ENCODE data around the gene PWP1.

PWP1 gene

DNA sequence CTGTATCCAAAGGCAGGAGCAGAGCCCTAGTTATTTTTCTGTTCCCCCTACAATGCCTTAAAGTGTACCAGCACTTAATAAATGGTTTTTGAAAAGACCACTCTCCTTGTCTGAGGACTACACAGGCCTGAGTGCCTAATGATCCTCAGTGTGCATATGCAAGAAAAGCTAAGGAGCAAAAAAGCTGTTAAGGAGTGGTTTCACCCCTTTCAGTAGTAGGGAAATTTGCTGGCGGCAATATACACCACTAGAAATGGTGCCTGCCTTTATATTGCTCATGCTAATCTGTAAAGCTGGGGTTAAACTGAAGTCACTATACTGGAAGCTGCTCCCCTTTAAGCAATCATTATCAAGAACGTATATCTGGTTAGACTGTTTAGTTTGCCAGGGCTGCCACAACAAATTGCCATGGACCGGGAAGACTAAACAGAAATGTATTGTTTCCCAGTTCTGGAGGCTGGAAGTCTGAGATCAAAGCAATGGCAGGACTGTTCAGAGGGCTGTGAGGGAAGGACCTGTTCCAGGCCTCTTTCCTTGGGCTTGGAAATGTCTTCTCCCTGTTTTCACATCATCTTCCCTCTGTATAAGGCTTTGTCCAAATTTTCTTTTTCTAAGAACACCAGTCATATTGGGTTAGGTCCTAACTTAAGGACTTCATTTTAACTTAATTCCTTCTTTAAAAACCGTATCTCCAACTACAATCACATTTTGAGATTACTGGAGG, 45.2 kb downstream of the PWP1 start:
- Histone ChIP-seq H3K27me3 (replicated peaks; ENCODE audit: insufficient read depth, low read length) (no peaks in the 10 kb centered on the region), H4K20me1 (ENCODE audit: insufficient read depth, low read length) (no peaks in the 10 kb centered on the region), H2AFZ (ENCODE audit: low read length) (no peak overlapping the region), H3K79me2 (ENCODE audit: low read length) (no peaks in the 10 kb centered on the region), H3F3A (ENCODE audit: insufficient read depth, low read length) (no peaks in the 10 kb centered on the region), H3K4me2 (ENCODE audit: low read depth, low read length) (no peak overlapping the region), H3K9me3 (replicated peaks; ENCODE audit: insufficient read depth, low read length) (no peaks in the 10 kb centered on the region), H3K4me1 (ENCODE audit: low read length) (no peaks in the 10 kb centered on the region), H3K4me3 (ENCODE audit: low read length) (no peak overlapping the region), H3K36me3 (replicated peaks; ENCODE audit: insufficient read depth, low read length) (no peaks in the 10 kb centered on the region; the same call in 1 of the 2 replicates), H3K9ac (ENCODE audit: low read length) (no peak overlapping the region), H3K27ac (ENCODE audit: low read length) (no peak overlapping the region), H3K9me2 (replicated peaks; ENCODE audit: insufficient read depth, low read length) (no peaks in the 10 kb centered on the region)
- TF ChIP-seq EZH2phosphoT487 (IDR thresholded peaks at IDR 0.05; ENCODE audit: low read length) = no peak
- TF ChIP-seq, protein P1, sequence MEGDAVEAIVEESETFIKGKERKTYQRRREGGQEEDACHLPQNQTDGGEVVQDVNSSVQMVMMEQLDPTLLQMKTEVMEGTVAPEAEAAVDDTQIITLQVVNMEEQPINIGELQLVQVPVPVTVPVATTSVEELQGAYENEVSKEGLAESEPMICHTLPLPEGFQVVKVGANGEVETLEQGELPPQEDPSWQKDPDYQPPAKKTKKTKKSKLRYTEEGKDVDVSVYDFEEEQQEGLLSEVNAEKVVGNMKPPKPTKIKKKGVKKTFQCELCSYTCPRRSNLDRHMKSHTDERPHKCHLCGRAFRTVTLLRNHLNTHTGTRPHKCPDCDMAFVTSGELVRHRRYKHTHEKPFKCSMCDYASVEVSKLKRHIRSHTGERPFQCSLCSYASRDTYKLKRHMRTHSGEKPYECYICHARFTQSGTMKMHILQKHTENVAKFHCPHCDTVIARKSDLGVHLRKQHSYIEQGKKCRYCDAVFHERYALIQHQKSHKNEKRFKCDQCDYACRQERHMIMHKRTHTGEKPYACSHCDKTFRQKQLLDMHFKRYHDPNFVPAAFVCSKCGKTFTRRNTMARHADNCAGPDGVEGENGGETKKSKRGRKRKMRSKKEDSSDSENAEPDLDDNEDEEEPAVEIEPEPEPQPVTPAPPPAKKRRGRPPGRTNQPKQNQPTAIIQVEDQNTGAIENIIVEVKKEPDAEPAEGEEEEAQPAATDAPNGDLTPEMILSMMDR (IDR thresholded peaks at IDR 0.05; ENCODE audit: low read length) = no peak
- TF ChIP-seq EZH2 (optimal IDR thresholded peaks at IDR 0.05; ENCODE audit: low read depth, low read length) = no peak
- no peak for DNase-seq

DNA sequence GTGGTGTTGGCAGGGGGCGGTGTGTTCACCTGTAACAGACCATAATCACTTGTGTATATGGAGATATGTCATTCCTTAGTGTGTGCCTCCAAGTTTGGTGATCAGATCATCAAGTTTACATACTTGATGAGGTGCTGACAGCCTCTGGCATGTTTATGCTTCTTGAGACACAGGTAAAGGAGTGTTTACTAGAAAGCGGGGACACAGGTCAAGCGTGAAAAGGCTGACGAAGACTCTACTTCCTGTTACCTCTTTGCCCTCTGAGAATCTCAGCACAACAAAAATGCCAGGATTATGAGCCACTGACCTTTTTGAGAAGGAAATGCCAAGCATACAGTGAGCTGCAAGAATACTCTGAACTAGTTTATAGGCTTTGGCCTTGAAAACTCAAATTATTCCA, 45.8 kb downstream of the PWP1 start:
- no peak for TF ChIP-seq EZH2phosphoT487 (IDR thresholded peaks at IDR 0.05; ENCODE audit: low read length)
- no peak for TF ChIP-seq EZH2 (optimal IDR thresholded peaks at IDR 0.05; ENCODE audit: low read depth, low read length)
- TF ChIP-seq, protein P1 (IDR thresholded peaks at IDR 0.05; ENCODE audit: low read length) = no peak
- Histone ChIP-seq H3K9ac (ENCODE audit: low read length) (no peak overlapping the region), H3K9me3 (replicated peaks; ENCODE audit: insufficient read depth, low read length) (no peaks in the 10 kb centered on the region), H3K36me3 (replicated peaks; ENCODE audit: insufficient read depth, low read length) (no peaks in the 10 kb centered on the region; the same call in 1 of the 2 replicates), H3K4me1 (ENCODE audit: low read length) (no peaks in the 10 kb centered on the region), H4K20me1 (ENCODE audit: insufficient read depth, low read length) (no peaks in the 10 kb centered on the region), H3K27ac (ENCODE audit: low read length) (no peak overlapping the region), H3K4me3 (ENCODE audit: low read length) (no peak overlapping the region), H3K9me2 (replicated peaks; ENCODE audit: insufficient read depth, low read length) (no peaks in the 10 kb centered on the region), H2AFZ (ENCODE audit: low read length) (no peak overlapping the region), H3K27me3 (replicated peaks; ENCODE audit: insufficient read depth, low read length) (no peaks in the 10 kb centered on the region), H3F3A (ENCODE audit: insufficient read depth, low read length) (no peaks in the 10 kb centered on the region), H3K4me2 (ENCODE audit: low read depth, low read length) (no peak overlapping the region), H3K79me2 (ENCODE audit: low read length) (no peaks in the 10 kb centered on the region)
- no peak for DNase-seq

DNA sequence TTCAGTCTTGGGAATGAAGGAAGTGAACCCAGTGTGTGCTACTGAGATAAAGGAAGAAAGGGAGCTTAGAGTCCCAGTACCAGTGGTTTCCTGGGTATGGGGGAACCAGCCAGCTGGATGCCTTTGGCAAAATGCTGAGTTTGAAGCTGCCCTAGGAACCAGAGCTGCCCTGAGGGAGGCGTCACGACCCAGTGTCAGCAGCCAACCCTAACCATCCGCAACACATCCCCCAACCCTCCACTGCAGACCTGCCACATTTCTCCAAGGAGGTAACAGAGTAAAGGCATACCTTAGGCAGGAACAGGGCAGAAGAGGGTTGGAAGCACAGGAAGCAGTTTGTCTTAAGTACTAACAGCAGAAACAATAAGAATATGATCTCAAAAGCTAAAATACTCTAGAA, 46.8 kb downstream of the PWP1 start:
- H3K9me3 ChIP-seq (replicated peaks; ENCODE audit: insufficient read depth, low read length) = no peaks in the 10 kb centered on the region
- DNase-seq = no peak
- no peaks in the 10 kb centered on the region for H3K27me3 ChIP-seq (replicated peaks; ENCODE audit: insufficient read depth, low read length)
- H4K20me1 ChIP-seq (ENCODE audit: insufficient read depth, low read length) = no peaks in the 10 kb centered on the region
- no peak overlapping the region for H3K9ac ChIP-seq (ENCODE audit: low read length)
- TF ChIP-seq EZH2 (optimal IDR thresholded peaks at IDR 0.05; ENCODE audit: low read depth, low read length) (no peak), EZH2phosphoT487 (IDR thresholded peaks at IDR 0.05; ENCODE audit: low read length) (no peak)
- TF ChIP-seq, protein P1 (IDR thresholded peaks at IDR 0.05; ENCODE audit: low read length) = no peak
- no peak overlapping the region for H3K27ac ChIP-seq (ENCODE audit: low read length)
- no peak overlapping the region for H2AFZ ChIP-seq (ENCODE audit: low read length)
- no peak overlapping the region for H3K4me2 ChIP-seq (ENCODE audit: low read depth, low read length)
- H3K36me3 ChIP-seq (replicated peaks; ENCODE audit: insufficient read depth, low read length) = no peaks in the 10 kb centered on the region; the same call in 1 of the 2 replicates
- no peaks in the 10 kb centered on the region for H3K79me2 ChIP-seq (ENCODE audit: low read length)
- H3K4me1 ChIP-seq (ENCODE audit: low read length) = peaks cover 3% of the 10 kb centered on the region; the same call in 1 of the 2 replicates
- H3F3A ChIP-seq (ENCODE audit: insufficient read depth, low read length) = no peaks in the 10 kb centered on the region
- H3K4me3 ChIP-seq (ENCODE audit: low read length) = no peak overlapping the region
- no peaks in the 10 kb centered on the region for H3K9me2 ChIP-seq (replicated peaks; ENCODE audit: insufficient read depth, low read length)

Data from MM.1S (cell line).